Stimulated activated naive CD8-positive, alpha-beta T cell treated with anti-CD3 and anti-CD28 coated beads, Interleukin-15, Interleukin-2, amounts not matched to agents 100 U/mL and 50 U/mL, for 24 hours (primary cell): ENCODE results near the gene FAXC.

Experiments used
- ATAC-seq: fragments of 150-1000 bp; cut with Tn5 transposase; one replicate; pipeline ENCODE4 v1.10.0; 2021
- DNase-seq: peaks from one replicate; pipeline ENCODE4 v3.0.0; 2021

The FAXC gene

DNA sequence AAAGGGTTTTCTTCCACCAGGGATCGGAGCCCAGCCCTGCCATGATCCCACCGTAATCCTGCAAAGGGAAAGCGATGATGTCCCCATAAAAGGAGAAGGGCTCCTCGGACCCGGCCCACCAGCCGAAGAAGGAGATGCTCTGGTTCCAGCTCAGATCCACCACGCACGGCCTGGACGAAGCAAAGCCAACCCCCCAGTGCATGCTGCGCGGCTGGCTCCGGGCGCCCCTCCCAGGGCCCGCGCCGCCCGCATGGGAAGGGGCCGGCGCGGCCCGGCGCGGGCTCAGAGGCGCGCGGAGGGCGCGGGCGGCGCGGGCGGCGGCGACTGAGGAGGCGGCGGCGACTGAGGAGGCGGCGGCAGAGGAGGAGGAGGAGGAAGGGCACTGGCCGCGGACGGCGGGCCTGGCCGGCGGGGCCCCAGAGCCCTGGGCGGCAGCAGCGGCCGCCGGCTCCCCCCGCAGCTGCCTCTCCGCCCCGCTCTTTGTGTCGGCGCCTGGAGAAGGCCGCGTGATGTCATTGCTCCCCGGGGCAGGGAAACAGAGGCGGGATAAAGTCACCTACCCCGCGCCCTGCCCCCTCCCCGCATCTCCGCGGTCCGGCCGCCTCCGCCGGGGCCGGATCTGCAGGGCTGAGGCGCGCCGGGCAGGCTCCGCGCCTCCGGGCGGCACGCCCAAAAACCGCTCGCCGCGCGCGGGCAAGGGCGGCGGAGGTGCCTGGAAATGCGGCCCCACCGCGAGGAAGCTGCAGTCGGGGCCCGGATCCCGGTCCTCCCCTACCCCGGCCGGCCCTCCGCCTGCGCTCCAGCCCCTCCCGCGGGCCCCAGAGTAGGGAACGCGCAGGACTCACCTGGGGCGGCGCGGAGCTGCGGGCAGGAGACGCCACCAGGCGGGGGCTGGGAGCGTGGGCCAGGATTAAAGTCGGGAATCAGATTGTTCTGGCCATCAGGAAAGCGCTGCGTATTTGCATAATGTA is at the start of gene FAXC:
Gene FAXC, minus strand, starts transcription at position 504 of the 971 bp plus-strand sequence. Its CDS starts 302 bp downstream, at position 202.
- DNase-seq (peak; percentile 14), ATAC-seq (peak; percentile 48)

DNA sequence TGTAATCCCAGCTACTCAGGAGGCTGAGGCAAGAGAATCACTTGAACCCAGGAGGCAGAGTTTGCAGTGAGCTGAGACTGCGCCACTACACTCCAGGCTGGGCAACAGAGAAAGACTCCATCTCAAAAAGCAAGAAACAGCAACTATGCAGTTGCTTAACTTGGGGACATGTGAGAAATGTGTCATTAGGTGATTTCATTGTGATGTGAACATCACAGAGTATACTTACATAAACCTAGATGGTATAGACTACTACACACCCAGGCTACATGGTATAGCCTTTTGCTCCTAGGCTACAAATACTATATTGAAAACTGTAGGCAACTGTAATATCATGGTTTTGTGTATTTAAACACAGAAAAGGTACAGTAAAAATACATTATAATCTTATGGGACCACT is 47.8 kb upstream of the FAXC start:
- DNase-seq (no peak), ATAC-seq (no peak)

- ATAC-seq (peak; percentile 76), DNase-seq (peak; percentile 78)
Measured at GRCh38 chr6:99393698-99394531, 44.4 kb upstream of the FAXC start, which contains the start of gene COQ3. Gene COQ3 (minus strand): TSS chr6:99394195. CDS start chr6:99394179, 16 bp downstream.

DNA sequence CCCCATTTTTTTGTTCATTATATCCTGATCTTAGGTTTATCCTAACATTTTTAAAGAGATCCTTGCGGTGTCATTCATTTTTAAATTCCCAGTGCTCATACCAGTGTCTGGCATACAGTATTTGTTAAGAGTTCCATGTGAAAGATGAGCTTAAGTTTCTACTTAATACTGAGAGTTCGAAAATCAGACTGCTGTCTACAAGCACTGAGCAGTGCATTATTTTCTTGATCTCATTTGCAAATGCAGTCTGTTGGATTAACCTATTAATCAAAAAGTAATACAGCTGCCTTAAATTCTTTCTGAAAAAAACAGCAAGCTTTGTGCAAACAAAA is 43.9 kb upstream of the FAXC start:
- DNase-seq = no peak
- ATAC-seq = peak; percentile 7

- no peak for ATAC-seq
- no peak for DNase-seq
Measured at GRCh38 chr6:99390896-99391295, 41.4 kb upstream of the FAXC start.

GRCh38 chr6:99384507-99384906 is 35.0 kb upstream of the FAXC start:
- DNase-seq = no peak
- ATAC-seq = no peak

DNA sequence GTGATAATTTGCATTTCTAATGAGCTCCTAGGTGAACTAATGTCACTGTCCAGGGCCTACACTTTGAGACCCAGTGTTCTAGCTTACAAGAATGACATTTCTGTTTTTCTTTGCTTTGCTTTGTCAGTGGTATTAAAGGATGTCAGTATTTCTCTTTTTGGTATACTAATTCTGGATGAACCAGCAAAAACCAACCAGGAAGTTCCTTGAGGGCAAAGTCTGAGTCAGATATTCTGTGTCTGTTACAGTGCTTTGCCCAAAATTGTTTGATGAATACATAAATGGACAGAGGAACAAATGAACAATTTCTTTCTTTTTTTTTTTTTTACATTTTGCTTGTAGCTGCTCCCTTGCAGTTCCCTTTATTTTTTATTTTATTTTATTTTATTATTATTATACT is 29.2 kb upstream of the FAXC start:
- ATAC-seq = no peak
- DNase-seq = no peak

GRCh38 chr6:99369533-99369932 is 20.1 kb upstream of the FAXC start:
- DNase-seq = no peak
- no peak for ATAC-seq

GRCh38 chr6:99366852-99367251 is 17.4 kb upstream of the FAXC start:
- ATAC-seq (no peak), DNase-seq (no peak)

DNA sequence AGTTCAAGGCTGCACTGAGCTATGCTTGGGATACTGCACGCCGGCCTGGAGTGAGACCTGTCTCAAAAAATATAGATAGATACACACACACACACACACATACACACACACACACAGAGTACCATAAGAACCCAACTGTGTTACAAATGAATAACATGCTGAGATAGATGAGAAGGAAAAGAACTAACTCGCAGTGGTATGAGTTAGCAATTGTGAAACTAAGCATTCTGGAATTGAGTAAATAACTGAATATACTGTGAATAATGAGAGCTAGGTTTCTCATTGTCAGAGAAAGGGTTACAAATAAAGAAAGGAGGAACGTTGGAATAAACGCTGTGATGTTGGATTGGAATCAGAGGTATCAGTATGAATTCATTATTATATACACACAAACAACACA is 14.6 kb upstream of the FAXC start:
- DNase-seq (no peak), ATAC-seq (peak; percentile 21)

- ATAC-seq (peak; percentile 92), DNase-seq (peak; percentile 18)
Measured at GRCh38 chr6:99362678-99363268, 13.3 kb upstream of the FAXC start.

DNA sequence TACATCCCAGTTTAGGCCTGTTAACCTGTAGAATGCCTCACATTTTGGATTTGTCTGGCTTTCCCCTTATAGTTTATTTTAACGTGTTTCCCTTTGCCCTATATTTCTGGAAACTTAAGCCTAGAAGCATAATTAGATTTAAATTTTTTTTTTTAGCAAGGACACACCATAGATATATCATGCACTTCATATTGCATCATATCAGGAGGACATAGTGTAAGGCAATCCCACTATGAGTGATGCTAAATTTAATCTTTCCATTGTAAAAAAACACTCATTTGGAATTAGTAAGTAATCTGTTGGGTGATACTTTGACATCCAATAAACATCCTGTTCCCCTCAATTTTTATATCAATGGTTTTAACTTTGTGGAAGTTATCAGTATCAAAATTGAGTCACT is 10.3 kb upstream of the FAXC start:
- DNase-seq (no peak), ATAC-seq (no peak)

DNA sequence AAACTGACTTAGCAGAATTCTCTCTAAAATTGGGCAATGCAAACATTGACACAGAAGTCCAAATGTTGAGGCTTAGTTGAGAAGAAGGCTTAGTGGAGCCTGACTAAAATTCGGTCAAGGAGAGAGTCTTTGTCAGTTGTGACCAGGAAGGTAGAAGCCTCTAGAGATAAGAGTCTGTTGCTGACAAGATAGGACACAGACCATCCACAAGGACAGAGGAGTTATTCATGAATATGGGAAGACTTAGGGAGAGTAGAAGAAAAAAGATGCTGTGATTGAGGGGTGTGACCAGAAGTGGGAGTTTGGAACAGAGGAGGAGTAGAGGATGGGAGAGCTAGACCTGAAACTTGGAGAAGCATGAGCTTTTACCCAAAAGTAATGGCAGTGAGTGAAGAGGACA is 7.2 kb upstream of the FAXC start:
- ATAC-seq (no peak), DNase-seq (no peak)

DNA sequence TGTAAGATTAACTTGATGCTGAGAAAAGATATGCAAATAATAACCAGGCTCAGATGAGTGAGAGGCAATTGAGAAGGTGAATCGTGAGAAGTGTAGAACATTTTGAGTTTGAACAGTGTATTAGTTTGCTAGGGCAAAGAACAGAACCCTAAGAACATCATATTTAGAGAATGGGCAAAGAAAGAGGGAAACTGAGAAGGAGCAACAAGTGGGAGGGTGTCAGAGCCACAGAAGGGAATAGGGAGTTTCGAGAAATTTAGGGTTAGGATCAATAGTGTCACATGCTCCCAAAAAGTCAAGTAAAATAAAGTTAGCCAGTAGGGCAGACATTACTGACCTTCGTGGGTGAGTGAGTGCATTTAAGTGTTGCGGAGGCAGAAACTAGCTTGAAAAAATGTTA is 5.5 kb upstream of the FAXC start:
- DNase-seq (no peak), ATAC-seq (no peak)

GRCh38 chr6:99353126-99353525 is 3.7 kb upstream of the FAXC start:
- ATAC-seq = no peak
- no peak for DNase-seq

DNA sequence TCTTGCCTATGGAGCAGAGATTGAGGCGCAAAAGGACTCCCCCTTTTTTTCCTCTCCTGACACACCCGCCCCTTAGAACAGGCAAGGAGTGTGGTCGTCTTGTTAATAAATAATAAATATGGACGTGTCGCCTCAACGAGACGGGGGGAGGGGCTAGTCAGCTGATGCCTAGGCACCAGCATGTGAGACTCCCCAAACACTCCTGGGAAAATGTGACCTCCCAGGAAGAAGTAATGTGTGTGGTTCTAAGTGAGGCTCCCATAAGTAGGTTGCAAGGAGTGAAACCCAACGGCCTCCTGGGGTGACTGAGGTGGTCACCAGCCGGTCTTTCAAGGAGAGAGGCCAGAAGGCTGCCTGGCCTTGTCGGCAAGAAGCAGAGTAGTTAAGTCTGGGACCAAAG is 1.1 kb upstream of the FAXC start:
- no peak for DNase-seq
- ATAC-seq = no peak

- DNase-seq (no peak), ATAC-seq (no peak)
Measured at GRCh38 chr6:99348288-99349170, 945 bp downstream of the FAXC start.

DNA sequence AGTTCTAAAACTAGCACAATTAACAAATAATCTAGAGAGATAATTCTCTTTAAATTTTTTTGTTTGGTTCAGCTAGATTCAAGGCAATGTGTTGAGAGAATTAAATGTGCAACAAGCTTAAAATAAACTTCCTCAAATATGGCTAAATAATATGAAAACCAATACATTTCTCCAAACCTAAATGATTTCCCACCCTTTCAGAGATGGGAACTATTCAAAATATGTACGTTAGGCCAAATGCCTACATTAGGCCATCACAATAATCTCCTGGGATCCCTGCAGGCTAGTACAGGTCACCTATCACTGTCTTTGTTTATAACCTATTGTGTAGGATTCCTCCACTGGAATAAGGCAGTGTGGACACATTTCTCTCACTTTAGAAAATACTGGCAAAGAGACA is 1.7 kb downstream of the FAXC start:
- DNase-seq (no peak), ATAC-seq (no peak)

DNA sequence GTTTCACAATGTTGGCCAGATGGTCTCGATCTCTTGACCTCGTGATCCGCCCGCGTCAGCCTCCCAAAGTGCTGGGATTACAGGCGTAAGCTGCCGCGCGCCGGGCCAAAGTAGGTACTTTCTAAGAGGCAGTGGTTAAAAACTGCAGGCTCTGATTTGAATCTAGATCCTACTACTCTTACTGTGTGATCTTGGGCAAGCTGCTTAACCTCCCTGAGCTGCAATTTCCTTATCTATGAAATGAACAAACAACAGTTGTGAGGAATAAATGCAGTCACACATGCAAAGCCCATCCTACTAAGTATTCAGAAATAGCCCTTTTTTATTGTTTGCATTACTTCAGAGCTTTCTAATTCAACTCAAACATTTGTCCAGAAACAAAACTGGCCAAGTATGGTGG is 2.9 kb downstream of the FAXC start:
- no peak for ATAC-seq

GRCh38 chr6:99345164-99345563 is 4.3 kb downstream of the FAXC start:
- DNase-seq (no peak), ATAC-seq (no peak)

More for the DNA sequence above, 2.9 kb downstream of the FAXC start:
- no peak for DNase-seq

- no peak for DNase-seq
Measured at GRCh38 chr6:99344289-99344688, 5.2 kb downstream of the FAXC start.

More at GRCh38 chr6:99344289-99344688, 5.2 kb downstream of the FAXC start:
- ATAC-seq = no peak
